Activated CD4-positive, alpha-beta memory T cell treated with anti-CD3 and anti-CD28 coated beads, Interleukin-2, amount 10 ng/mL, durations not matched to agents 7 days and 5 days (primary cell): ENCODE measurements around the gene SYNCRIP. TPM values are rescaled to one million over a fixed set of nuclear protein-coding genes. Genes with fewer than 3 reads are reported as not detected.

Source experiments
- CTCF ChIA-PET: fragments of 350-600 bp; sonication (Branson Sonifier 250); formaldehyde crosslinking; loops from one replicate; lab custom pipeline; 2021; ENCODE audit warnings: antibody characterized with exemption, inconsistent platforms; lab: Charles Lee
- POLR2A ChIA-PET: fragments of 350-600 bp; sonication (Branson Sonifier 250); formaldehyde crosslinking; loops from one replicate; lab custom pipeline; 2021; ENCODE audit warnings: antibody characterized with exemption; lab: Charles Lee
- DNase-seq: peaks from one replicate; pipeline ENCODE4 v3.0.0-alpha.2; 2020
- H3K27ac Mint-ChIP-seq: one replicate; pipeline ENCODE4 v1.8.0; 2021; ENCODE audit warnings: mild to moderate bottlenecking, mixed read lengths
- H3K27me3 Mint-ChIP-seq: one replicate; pipeline ENCODE4 v1.8.0; 2021; ENCODE audit warnings: mixed read lengths
- H3K36me3 Mint-ChIP-seq: one replicate; pipeline ENCODE4 v1.8.0; 2021; ENCODE audit warnings: low read depth, mixed read lengths
- H3K4me1 Mint-ChIP-seq: one replicate; pipeline ENCODE4 v1.8.0; 2021; ENCODE audit warnings: mixed read lengths
- H3K4me3 Mint-ChIP-seq: one replicate; pipeline ENCODE4 v1.8.0; 2021; ENCODE audit warnings: mild to moderate bottlenecking, mixed read lengths
- H3K9me3 Mint-ChIP-seq: one replicate; pipeline ENCODE4 v1.8.0; 2021; ENCODE audit warnings: mixed read lengths
- total RNA-seq, 2 experiments: library from RNA; stranded (reverse); gene quantifications; one replicate each; pipeline ENCODE4 v1.2.3, GENCODE V29; 2021

The SYNCRIP gene
- total RNA-seq, 2 experiments from 2014 or later, result 100.0 to 101 TPM

DNA sequence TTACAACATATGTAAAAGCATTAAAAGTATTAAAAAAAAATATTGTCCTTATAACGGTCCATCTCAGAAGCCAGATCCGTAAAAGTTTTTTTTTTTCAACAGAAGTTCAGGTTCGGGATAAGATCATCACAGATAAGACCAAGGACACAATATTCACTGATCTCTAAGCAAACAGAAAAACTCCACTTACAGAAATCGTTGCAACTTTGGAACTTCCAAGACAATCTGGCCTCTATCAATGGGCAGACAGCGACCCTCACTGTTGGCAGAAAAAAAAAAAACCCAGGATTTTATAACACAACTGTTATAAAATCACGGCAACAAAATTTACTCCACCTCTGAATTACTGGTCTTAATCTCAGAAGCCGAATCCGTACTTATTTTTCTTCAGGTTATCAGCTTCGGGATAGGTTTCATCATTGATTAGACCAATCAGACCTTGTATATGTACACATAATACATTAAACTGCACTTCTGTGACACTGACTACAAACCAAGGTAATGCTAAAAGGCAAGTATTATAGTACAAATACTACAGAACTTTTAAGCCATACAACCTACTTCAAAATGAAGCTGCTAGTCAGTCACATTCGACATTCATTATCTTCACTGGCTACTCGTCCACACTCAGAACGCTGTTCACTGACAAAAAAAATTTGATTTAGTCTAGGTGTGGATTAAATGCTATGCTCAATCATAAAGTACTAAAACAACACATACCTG lies 34.7 kb upstream of the SYNCRIP start:
- ChIA-PET CTCF (interaction anchor here (0.6 to 5.1 kb wide), 7 partner anchors 7 to 322 kb away, joined by 3 to 116 read pairs (median 5); partner anchors contain the start of genes SNX14 and SYNCRIP), POLR2A (interaction anchor here (0.9 to 10.9 kb wide), 33 partner anchors 7 to 325 kb away, joined by 3 to 1187 read pairs (median 7); partner anchors contain the start of genes NT5E, SNX14 and SYNCRIP)
- peaks cover 6% of the 10 kb centered on the region for H3K9me3 Mint-ChIP-seq
- H3K36me3 Mint-ChIP-seq, result peaks cover 70% of the 10 kb centered on the region
- peaks cover 62% of the 10 kb centered on the region for H3K4me1 Mint-ChIP-seq
- no peak for DNase-seq
- peak overlapping the region; percentile 89 for H3K4me3 Mint-ChIP-seq
- H3K27me3 Mint-ChIP-seq, result no peaks in the 10 kb centered on the region
- peak overlapping the region; percentile 92 for H3K27ac Mint-ChIP-seq

DNA sequence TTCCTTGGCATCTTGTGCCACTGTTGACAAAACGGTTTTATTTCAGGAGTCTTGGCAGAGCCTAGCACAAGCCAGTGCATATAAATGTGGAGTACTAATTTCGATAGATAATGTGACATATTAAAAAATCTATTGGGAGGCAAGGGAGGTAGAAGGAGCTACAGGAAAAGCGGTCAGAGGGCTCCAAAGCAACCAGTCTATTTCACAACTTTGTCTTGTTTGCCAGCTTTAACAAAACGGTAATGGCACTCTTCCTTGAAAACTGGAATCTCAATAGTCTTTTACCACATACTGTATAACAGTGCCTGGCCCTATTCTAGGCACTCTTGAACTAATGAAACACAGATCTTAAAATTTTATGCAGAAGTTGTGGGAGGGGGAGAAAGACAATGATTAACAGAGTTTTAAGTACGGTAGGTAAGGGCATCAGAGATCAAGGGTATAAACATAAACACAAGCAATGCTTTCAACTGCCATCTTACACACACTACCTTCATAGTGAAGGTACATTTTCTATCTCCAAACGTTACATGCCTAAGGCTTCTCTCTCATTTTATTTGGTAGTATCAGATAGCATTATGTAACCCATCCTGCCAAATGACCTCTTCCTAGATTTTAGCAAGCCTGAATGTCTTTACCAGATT lies 33.5 kb upstream of the SYNCRIP start:
- peak overlapping the region; percentile 89 for H3K4me3 Mint-ChIP-seq
- H3K27me3 Mint-ChIP-seq, result no peaks in the 10 kb centered on the region
- peaks cover 68% of the 10 kb centered on the region for H3K36me3 Mint-ChIP-seq
- POLR2A ChIA-PET, result interaction anchor here (0.7 to 10.9 kb wide), 10 partner anchors 10 to 82 kb away, joined by 3 to 1187 read pairs (median 5); partner anchors contain the start of genes SNX14 and SYNCRIP
- peaks cover 60% of the 10 kb centered on the region for H3K4me1 Mint-ChIP-seq
- CTCF ChIA-PET, result interaction anchor here (1.3 to 5.1 kb wide), 2 partner anchors 35 to 80 kb away, joined by 3 to 116 read pairs; partner anchors contain the start of gene SYNCRIP
- H3K27ac Mint-ChIP-seq, result peak overlapping the region; percentile 64
- no peak for DNase-seq
- H3K9me3 Mint-ChIP-seq, result no peaks in the 10 kb centered on the region

DNA sequence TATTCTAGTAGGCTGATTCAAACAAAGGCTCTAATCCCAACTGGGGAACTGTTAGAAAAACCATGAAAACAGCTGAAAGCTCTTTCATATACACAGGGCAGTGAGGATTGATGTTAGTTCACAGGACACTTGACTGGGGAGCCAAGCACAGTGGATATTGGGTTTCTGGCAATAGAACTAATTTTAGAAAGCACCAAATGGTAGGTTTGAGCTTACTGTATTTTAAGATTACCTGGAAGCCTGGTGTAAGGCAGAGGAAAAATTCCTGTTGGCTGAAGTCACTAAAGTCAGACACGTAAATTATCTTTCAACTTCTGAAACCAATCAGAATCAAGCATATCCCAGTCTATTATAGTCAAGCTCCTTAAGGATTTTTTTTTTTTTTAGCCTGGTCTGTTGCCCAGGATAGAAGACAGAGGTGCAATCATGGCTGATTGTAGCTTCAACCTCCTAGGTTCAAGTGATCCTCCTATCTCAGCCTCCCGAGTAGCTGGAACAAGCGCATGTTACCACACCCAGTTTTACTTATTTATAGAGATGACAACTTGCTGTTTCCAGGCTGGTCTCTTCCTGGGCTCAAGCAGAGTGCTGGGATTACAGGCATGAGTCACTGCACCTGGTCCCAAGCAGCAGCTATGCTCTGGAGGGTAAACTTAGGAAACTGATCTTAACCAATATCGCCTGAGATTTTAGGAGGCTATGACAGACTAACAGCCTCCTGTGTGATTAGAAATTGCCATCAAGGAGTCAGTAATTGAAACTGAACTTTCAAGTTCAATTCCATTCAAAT lies 32.5 kb upstream of the SYNCRIP start:
- Mint-ChIP-seq H3K4me1 (peaks cover 65% of the 10 kb centered on the region), H3K9me3 (no peaks in the 10 kb centered on the region), H3K27me3 (no peaks in the 10 kb centered on the region), H3K27ac (peak overlapping the region; percentile 53), H3K36me3 (peaks cover 72% of the 10 kb centered on the region), H3K4me3 (peak overlapping the region; percentile 89)
- no peak for DNase-seq
- ChIA-PET POLR2A (interaction anchor here (0.8 to 10.9 kb wide), 9 partner anchors 9 to 81 kb away, joined by 3 to 1187 read pairs (median 4); partner anchors contain the start of genes SNX14 and SYNCRIP), CTCF (interaction anchor here (1.3 to 5.1 kb wide), 2 partner anchors 34 to 79 kb away, joined by 3 to 116 read pairs; partner anchors contain the start of gene SYNCRIP)

DNA sequence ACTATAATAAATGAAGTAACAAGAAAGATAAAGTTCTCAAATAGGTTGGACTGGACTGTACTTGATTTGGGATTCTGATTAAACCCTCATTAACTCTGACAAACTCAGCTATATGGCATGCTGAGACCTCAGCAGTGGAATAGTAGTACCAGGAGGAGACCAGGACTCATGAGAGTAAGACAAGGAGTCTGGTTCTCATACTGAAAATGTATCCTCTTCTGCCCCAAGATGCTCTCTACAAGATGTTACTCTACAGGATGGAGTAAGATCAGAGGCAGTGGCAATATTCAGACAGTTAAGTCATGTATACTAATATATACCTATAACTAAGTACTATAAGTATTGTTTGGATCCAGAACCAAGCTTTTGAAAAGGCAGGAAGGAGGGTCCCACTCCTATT lies 31.9 kb upstream of the SYNCRIP start:
- ChIA-PET CTCF (interaction anchor here (5.1 kb wide), 1 partner anchor 33 kb away, joined by 116 read pairs; the partner anchor contains the start of gene SYNCRIP), POLR2A (interaction anchor here (1.1 to 10.9 kb wide), 4 partner anchors 34 to 80 kb away, joined by 3 to 1187 read pairs (median 72); partner anchors contain the start of genes SNX14 and SYNCRIP)
- peak overlapping the region; percentile 53 for H3K27ac Mint-ChIP-seq
- no peaks in the 10 kb centered on the region for H3K27me3 Mint-ChIP-seq
- no peak overlapping the region for H3K4me3 Mint-ChIP-seq
- no peaks in the 10 kb centered on the region for H3K9me3 Mint-ChIP-seq
- no peak for DNase-seq
- H3K36me3 Mint-ChIP-seq, result peaks cover 74% of the 10 kb centered on the region
- peaks cover 67% of the 10 kb centered on the region for H3K4me1 Mint-ChIP-seq

DNA sequence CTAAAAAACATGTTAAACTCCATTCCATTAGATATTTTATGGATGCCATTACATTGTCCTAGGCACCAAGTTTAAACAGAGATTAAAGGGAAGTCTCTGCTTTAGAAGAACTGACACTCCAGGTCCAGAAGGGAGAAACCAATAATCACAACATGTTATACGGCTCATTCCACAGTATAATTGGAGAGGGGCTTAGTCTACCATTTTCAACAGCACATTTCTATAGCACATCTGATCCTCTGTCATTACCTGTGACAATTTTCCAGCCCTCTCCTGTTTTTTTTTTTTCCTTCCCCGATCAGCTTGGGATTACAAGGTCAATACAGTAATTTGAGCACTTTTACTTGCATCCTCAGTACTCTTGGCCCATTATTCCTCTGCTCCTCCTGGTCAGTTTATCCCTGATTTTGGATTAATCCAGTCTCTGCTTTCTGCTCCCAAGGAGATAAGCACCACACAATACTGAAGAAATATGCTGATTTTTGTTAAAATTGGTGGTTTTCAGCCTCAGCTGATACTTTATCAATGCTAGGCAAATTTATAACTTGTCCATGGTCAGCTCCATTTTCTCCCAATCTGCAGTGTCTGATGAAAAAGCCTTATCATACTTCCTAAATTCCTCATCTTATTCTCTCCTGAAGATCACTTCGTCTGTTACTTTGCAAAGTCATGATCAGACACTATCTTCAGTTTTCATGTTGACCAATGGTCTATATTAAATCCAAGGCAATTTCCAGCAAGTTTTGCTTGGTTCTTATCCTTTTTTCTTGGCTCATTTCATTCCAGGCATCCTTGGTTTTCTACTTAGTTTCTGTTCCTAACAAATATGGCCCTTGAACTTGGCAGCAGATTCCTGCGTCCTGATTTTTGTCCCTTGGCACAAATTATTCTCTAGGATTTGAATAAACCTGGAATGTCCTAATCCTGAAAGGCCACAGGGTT lies 30.8 kb upstream of the SYNCRIP start:
- no peak for DNase-seq
- H3K4me3 Mint-ChIP-seq, result no peak overlapping the region
- H3K9me3 Mint-ChIP-seq, result no peaks in the 10 kb centered on the region
- POLR2A ChIA-PET, result interaction anchor here (1.8 to 10.9 kb wide), 4 partner anchors 10 to 81 kb away, joined by 4 to 1187 read pairs (median 7); partner anchors contain the start of gene SYNCRIP
- H3K4me1 Mint-ChIP-seq, result peaks cover 77% of the 10 kb centered on the region
- peak overlapping the region; percentile 27 for H3K27ac Mint-ChIP-seq
- CTCF ChIA-PET, result no interaction called here
- H3K36me3 Mint-ChIP-seq, result peaks cover 75% of the 10 kb centered on the region
- H3K27me3 Mint-ChIP-seq, result no peaks in the 10 kb centered on the region

DNA sequence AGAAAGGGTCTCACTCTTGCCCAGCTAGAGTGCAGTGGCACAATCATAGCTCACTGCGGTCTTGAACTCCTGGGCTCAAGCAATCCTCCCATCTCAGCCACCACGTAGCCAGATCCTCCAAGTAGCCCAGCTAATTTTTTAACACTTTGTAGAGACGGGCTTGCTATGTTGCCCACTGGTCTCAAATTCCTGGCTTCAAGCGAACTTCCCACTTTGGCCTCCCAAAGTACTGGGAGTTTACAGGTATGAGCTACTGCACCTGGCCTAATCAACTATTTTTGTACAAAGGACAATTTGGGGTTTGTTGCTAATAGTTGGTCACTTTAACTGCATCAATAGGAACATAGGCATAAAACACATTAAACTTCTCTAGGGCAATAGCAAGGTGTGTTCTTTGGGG lies 29.9 kb upstream of the SYNCRIP start:
- H3K27ac Mint-ChIP-seq, result peak overlapping the region; percentile 27
- peaks cover 66% of the 10 kb centered on the region for H3K36me3 Mint-ChIP-seq
- H3K9me3 Mint-ChIP-seq, result no peaks in the 10 kb centered on the region
- no peaks in the 10 kb centered on the region for H3K27me3 Mint-ChIP-seq
- DNase-seq, result no peak
- H3K4me3 Mint-ChIP-seq, result no peak overlapping the region
- ChIA-PET POLR2A (interaction anchor here (0.9 to 10.9 kb wide), 6 partner anchors 10 to 80 kb away, joined by 3 to 1187 read pairs (median 6); partner anchors contain the start of gene SYNCRIP), CTCF (no interaction called here)
- peaks cover 84% of the 10 kb centered on the region for H3K4me1 Mint-ChIP-seq

DNA sequence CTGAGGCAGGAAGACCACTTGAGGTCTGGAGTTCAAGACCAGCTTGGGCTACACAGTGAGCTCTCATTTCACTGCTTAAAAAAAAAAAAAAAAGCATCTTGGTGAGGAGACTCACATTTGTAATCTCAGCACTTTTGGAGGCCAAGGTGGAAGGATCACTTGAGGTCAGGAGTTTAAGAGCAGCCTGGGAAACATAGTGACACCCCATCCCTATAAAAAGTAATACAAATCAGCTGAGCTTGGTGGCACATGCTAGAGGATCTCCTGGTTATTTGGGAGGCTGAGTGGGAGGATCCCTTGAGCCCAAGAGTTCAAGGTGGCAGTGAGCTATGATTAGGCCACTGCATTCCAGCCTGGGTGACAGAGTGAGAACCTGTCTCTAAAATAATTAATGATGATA lies 29.4 kb upstream of the SYNCRIP start:
- no peak for DNase-seq
- H3K27me3 Mint-ChIP-seq, result no peaks in the 10 kb centered on the region
- POLR2A ChIA-PET, result interaction anchor here (0.9 to 10.9 kb wide), 7 partner anchors 9 to 79 kb away, joined by 3 to 1187 read pairs (median 6); partner anchors contain the start of gene SYNCRIP
- H3K9me3 Mint-ChIP-seq, result no peaks in the 10 kb centered on the region
- peak overlapping the region; percentile 52 for H3K27ac Mint-ChIP-seq
- CTCF ChIA-PET, result interaction anchor here (0.6 to 0.9 kb wide), 4 partner anchors 30 to 1651 kb away, joined by 3 to 4 read pairs (median 3); partner anchors contain the start of gene SYNCRIP
- no peak overlapping the region for H3K4me3 Mint-ChIP-seq
- H3K36me3 Mint-ChIP-seq, result peaks cover 61% of the 10 kb centered on the region
- peaks cover 84% of the 10 kb centered on the region for H3K4me1 Mint-ChIP-seq

DNA sequence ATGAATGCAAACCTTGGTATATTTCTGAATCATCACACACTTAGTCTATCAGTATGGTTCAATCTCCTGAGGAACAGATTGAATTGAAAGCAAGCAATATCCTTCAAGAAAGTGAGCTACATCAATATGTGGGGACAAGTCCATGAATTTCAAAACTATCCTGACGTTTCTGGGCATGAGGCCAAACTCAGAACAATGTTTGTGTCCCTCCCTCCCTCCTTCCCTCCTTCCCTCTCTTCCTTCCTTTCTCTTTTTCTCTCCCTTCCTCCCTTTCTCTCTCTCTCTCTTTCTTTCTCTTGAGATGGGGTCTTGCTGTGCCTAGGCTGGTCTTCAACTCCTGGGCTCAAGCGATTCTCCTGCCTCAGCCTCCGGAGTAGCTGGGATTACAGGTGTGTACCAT lies 27.9 kb upstream of the SYNCRIP start:
- Mint-ChIP-seq H3K4me3 (no peak overlapping the region), H3K4me1 (peaks cover 72% of the 10 kb centered on the region), H3K9me3 (no peaks in the 10 kb centered on the region), H3K27ac (peak overlapping the region; percentile 96), H3K27me3 (no peaks in the 10 kb centered on the region), H3K36me3 (peaks cover 48% of the 10 kb centered on the region)
- ChIA-PET CTCF (interaction anchor here (1.2 to 2.1 kb wide), 5 partner anchors 8 to 186 kb away, joined by 4 to 27 read pairs (median 5); partner anchors contain the start of gene SYNCRIP), POLR2A (interaction anchor here (0.6 to 10.9 kb wide), 9 partner anchors 8 to 1811 kb away, joined by 3 to 1187 read pairs (median 6); partner anchors contain the start of genes SNX14 and SYNCRIP)
- DNase-seq, result no peak

DNA sequence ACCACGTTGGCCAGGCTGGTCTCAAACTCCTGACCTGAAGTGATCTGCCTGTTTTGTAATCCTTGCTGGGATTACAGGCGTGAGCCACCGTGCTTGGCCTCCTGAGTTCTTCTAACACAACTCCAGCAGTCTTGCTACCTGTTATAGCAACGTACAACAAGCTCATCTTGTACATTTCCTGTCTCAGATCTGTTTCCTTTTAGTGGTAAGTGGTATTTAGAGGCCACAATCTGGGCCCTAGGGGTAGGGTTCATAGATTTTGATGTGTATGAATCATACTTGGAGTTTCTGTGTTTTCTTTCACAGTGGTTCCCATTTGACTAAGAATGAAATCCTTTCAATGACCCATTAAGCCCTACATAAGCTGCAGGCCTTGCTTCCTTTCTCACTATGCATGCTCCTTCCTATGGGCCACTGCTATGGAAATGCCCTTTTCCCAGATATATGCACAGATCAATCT lies 27.1 kb upstream of the SYNCRIP start:
- Mint-ChIP-seq H3K27ac (peak overlapping the region; percentile 96), H3K36me3 (peaks cover 41% of the 10 kb centered on the region), H3K27me3 (no peaks in the 10 kb centered on the region), H3K9me3 (no peaks in the 10 kb centered on the region), H3K4me1 (peaks cover 64% of the 10 kb centered on the region), H3K4me3 (peak overlapping the region; percentile 68)
- POLR2A ChIA-PET, result interaction anchor here (0.6 to 10.9 kb wide), 11 partner anchors 9 to 1810 kb away, joined by 3 to 1187 read pairs (median 4); partner anchors contain the start of genes SNX14 and SYNCRIP
- peak; percentile 62 for DNase-seq
- CTCF ChIA-PET, result interaction anchor here (1.2 to 2.1 kb wide), 4 partner anchors 9 to 77 kb away, joined by 4 to 27 read pairs (median 12); partner anchors contain the start of gene SYNCRIP

DNA sequence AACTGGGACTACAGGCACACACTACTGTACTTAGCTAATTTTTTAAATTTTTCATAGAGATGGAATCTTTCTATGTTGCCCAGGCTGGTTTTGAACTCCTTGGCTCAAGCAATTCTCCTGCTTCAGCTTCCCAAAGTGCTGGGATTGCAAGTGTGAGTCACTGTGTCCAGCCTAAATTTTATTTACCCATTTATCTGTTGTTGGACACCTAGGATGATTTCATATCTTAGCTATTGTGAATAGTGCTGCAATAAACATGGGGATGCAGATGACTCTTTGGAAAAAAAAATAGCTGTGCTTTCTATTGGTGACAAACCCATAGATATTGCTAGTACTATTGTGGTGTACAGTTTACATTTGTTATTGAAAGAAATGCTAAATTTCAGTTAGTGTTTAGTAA lies 19.6 kb upstream of the SYNCRIP start:
- H3K4me1 Mint-ChIP-seq, result no peaks in the 10 kb centered on the region
- POLR2A ChIA-PET, result interaction anchor here (1.2 to 2.0 kb wide), 2 partner anchors 10 to 16 kb away, joined by 5 to 8 read pairs; no protein-coding TSS in a partner anchor
- CTCF ChIA-PET, result no interaction called here

More for the DNA sequence above, 19.6 kb upstream of the SYNCRIP start:
- DNase-seq, result no peak
- Mint-ChIP-seq H3K4me3 (no peak overlapping the region), H3K36me3 (peaks cover 5% of the 10 kb centered on the region), H3K27ac (no peak overlapping the region), H3K9me3 (peaks cover 6% of the 10 kb centered on the region), H3K27me3 (peaks cover 2% of the 10 kb centered on the region)
